PFSK-1 (cell line): ENCODE measurements around the gene ANKRD33.

ENCODE experiments used
- FOXP2 ChIP-seq: optimal IDR thresholded peaks from 2 replicates; pipeline ENCODE3; 2011; ENCODE audit warnings: borderline replicate concordance, control low read depth, inconsistent platforms; ENCODE audit not compliant: insufficient read depth; ENCODE audit errors: extremely low read length, extremely low read depth
- POLR2AphosphoS5 ChIP-seq: IDR thresholded peaks from 2 replicates; pipeline ENCODE4 v1.6.1; 2012; ENCODE audit warnings: low read depth, mild to moderate bottlenecking, control low read depth, low read length, moderate library complexity
- REST ChIP-seq, 2 experiments: IDR thresholded peaks; 2 replicates each; pipeline versions ENCODE4 v1.6.1 to v1.8.0; 2011 to 2012; ENCODE audit warnings: low read depth in 2 of 2, low read length in 2 of 2, control low read depth in 1 of 2, inconsistent platforms in 1 of 2, mild to moderate bottlenecking in 1 of 2, moderate library complexity in 1 of 2; ENCODE audit not compliant: insufficient read depth in 1 of 2
- SIN3A ChIP-seq: IDR thresholded peaks from 2 replicates; pipeline ENCODE4 v1.6.1; 2012; ENCODE audit warnings: mild to moderate bottlenecking, low read length, moderate library complexity, borderline replicate concordance; ENCODE audit not compliant: insufficient read depth
- TAF1 ChIP-seq: IDR thresholded peaks from 2 replicates; pipeline ENCODE4 v1.6.1; 2012; ENCODE audit warnings: low read length, control low read depth, borderline replicate concordance; ENCODE audit not compliant: insufficient read depth

- TF ChIP-seq POLR2AphosphoS5 = no peak; the same call in 1 of the 2 replicates
- TF ChIP-seq TAF1 = no peak
- TF ChIP-seq SIN3A = no peak
- no peak for TF ChIP-seq REST (IDR thresholded peaks at IDR 0.05; ENCODE audit: insufficient read depth in 1 of 2, low read depth in 2 of 2, low read length in 2 of 2)
- TF ChIP-seq FOXP2 = no peak
Measured at GRCh38 chr12:51907856-51908425, 20.0 kb downstream of the ANKRD33 start.
